Astrocyte (in vitro differentiated cells and primary cell): Measurements from ENCODE around the gene VCAM1. TPM values are rescaled to one million over a fixed set of nuclear protein-coding genes. Genes with fewer than 3 reads are reported as not detected.
"Not testable (repeated sequence)": the region's sequence is repeated elsewhere in the genome, so short reads cannot be mapped to it uniquely, and the experiment has no call there.

ENCODE experiments used
- DNase-seq: peaks from one replicate; pipeline ENCODE4 v3.0.0-alpha.2; 2010; ENCODE audit warnings: low read depth
- FAIRE-seq: peaks from 2 replicates; lab custom pipeline; 2011; peaks lifted over from hg19 to GRCh38; lab: Jason Lieb, UNC
- H2AFZ ChIP-seq: 2 replicates; pipeline ENCODE4 v1.6.0; 2012; ENCODE audit warnings: low read depth, low read length, inconsistent platforms
- H3K27ac ChIP-seq: 2 replicates; pipeline ENCODE4 v1.5.1; 2011; ENCODE audit warnings: low read depth, low read length, inconsistent platforms
- H3K27me3 ChIP-seq: 2 replicates; pipeline ENCODE4 v1.6.0; 2011; ENCODE audit warnings: low read length, inconsistent platforms; ENCODE audit not compliant: insufficient read depth
- H3K36me3 ChIP-seq: 2 replicates; pipeline ENCODE4 v1.5.1; 2011; ENCODE audit warnings: low read length, inconsistent platforms; ENCODE audit not compliant: insufficient read depth
- H3K4me1 ChIP-seq: 2 replicates; pipeline ENCODE4 v1.5.1; 2011; ENCODE audit warnings: low read length, inconsistent platforms; ENCODE audit not compliant: insufficient read depth
- H3K4me2 ChIP-seq: 2 replicates; pipeline ENCODE4 v1.6.0; 2012; ENCODE audit warnings: low read length, inconsistent platforms
- H3K4me3 ChIP-seq: 2 replicates; pipeline ENCODE4 v1.5.1; 2011; ENCODE audit warnings: low read depth, mild to moderate bottlenecking, low read length, inconsistent platforms; ENCODE audit not compliant: insufficient read depth
- H3K79me2 ChIP-seq: 2 replicates; pipeline ENCODE4 v1.6.0; 2012; ENCODE audit warnings: mild to moderate bottlenecking, low read length, inconsistent platforms; ENCODE audit not compliant: insufficient read depth
- H3K9ac ChIP-seq: 2 replicates; pipeline ENCODE4 v1.6.0; 2012; ENCODE audit warnings: mild to moderate bottlenecking, low read length, inconsistent platforms
- H3K9me3 ChIP-seq: 2 replicates; pipeline ENCODE4 v1.5.1; 2012; ENCODE audit warnings: low read depth, mild to moderate bottlenecking, low read length, inconsistent platforms; ENCODE audit not compliant: insufficient read depth
- H4K20me1 ChIP-seq: 2 replicates; pipeline ENCODE4 v1.6.0; 2012; ENCODE audit warnings: low read length, inconsistent platforms; ENCODE audit not compliant: insufficient read depth
- H3K27ac Mint-ChIP-seq: one replicate; pipeline ENCODE4 v1.8.0; 2021; ENCODE audit warnings: mild to moderate bottlenecking, mixed read lengths; ENCODE audit not compliant: unreplicated experiment
- H3K27me3 Mint-ChIP-seq: one replicate; pipeline ENCODE4 v1.8.0; 2021; ENCODE audit warnings: low read depth, mixed read lengths; ENCODE audit not compliant: unreplicated experiment
- H3K36me3 Mint-ChIP-seq: one replicate; pipeline ENCODE4 v1.8.0; 2021; ENCODE audit warnings: low read depth, mixed read lengths; ENCODE audit not compliant: unreplicated experiment
- H3K4me1 Mint-ChIP-seq: one replicate; pipeline ENCODE4 v1.8.0; 2021; ENCODE audit warnings: low read depth, mixed read lengths; ENCODE audit not compliant: unreplicated experiment
- H3K4me3 Mint-ChIP-seq: one replicate; pipeline ENCODE4 v1.8.0; 2021; ENCODE audit warnings: mild to moderate bottlenecking, moderate library complexity, mixed read lengths; ENCODE audit not compliant: unreplicated experiment
- H3K9me3 Mint-ChIP-seq: one replicate; pipeline ENCODE4 v1.8.0; 2021; ENCODE audit warnings: mild to moderate bottlenecking, mixed read lengths; ENCODE audit not compliant: unreplicated experiment
- CTCF ChIP-seq: IDR thresholded peaks from 2 replicates; pipeline ENCODE4 v1.5.1; 2011; ENCODE audit warnings: low read depth, mild to moderate bottlenecking, inconsistent platforms, low read length, moderate library complexity; ENCODE audit not compliant: insufficient read depth
- EZH2 ChIP-seq: IDR thresholded peaks from 2 replicates; pipeline ENCODE4 v1.6.1; 2012; ENCODE audit warnings: mild to moderate bottlenecking, low read length, inconsistent platforms; ENCODE audit not compliant: insufficient read depth
- total RNA-seq: library from RNA; stranded (reverse); gene quantifications from 2 replicates; pipeline ENCODE4 v1.2.1, GENCODE V29; 2021

The VCAM1 gene
- total RNA-seq, 1 donor from 2014 or later = 3.2 TPM

- no peak overlapping the region for H3K4me3 Mint-ChIP-seq
- Histone ChIP-seq H3K9ac (no peak overlapping the region), H3K9me3 (no peaks in the 10 kb centered on the region), H3K4me3 (no peak overlapping the region), H3K27me3 (no peaks in the 10 kb centered on the region), H2AFZ (no peak overlapping the region), H3K36me3 (no peaks in the 10 kb centered on the region), H3K4me1 (peaks cover 8% of the 10 kb centered on the region), H3K4me2 (no peak overlapping the region), H4K20me1 (no peaks in the 10 kb centered on the region), H3K27ac (no peak overlapping the region), H3K79me2 (no peaks in the 10 kb centered on the region)
- TF ChIP-seq EZH2 = no peak
- TF ChIP-seq CTCF = no peak
- H3K36me3 Mint-ChIP-seq = no peaks in the 10 kb centered on the region
- H3K9me3 Mint-ChIP-seq = peaks cover 8% of the 10 kb centered on the region
- H3K27ac Mint-ChIP-seq = no peak overlapping the region
- DNase-seq (no peak), FAIRE-seq (no peak)
- no peaks in the 10 kb centered on the region for H3K27me3 Mint-ChIP-seq
- H3K4me1 Mint-ChIP-seq = peaks cover 16% of the 10 kb centered on the region
Measured at GRCh38 chr1:100710906-100711682, 8.4 kb upstream of the VCAM1 start.

- Mint-ChIP-seq H3K4me1 (peaks cover 13% of the 10 kb centered on the region), H3K27ac (peak overlapping the region; percentile 58)
- not testable (repeated sequence) for H4K20me1 ChIP-seq, H3K9me3 Mint-ChIP-seq, H3K4me1 ChIP-seq, H3K36me3 Mint-ChIP-seq, H3K27me3 Mint-ChIP-seq, H3K9me3 ChIP-seq, H3K9ac ChIP-seq, H3K79me2 ChIP-seq, H3K27ac ChIP-seq, H2AFZ ChIP-seq, H3K4me3 Mint-ChIP-seq, FAIRE-seq, H3K36me3 ChIP-seq, H3K27me3 ChIP-seq, H3K4me3 ChIP-seq
- H3K4me2 ChIP-seq = peak overlapping the region; percentile 0
- DNase-seq = peak; percentile 80
Measured at GRCh38 chr1:100713027-100713426, 6.5 kb upstream of the VCAM1 start.

- H3K27ac ChIP-seq = no peak overlapping the region
- DNase-seq (no peak), FAIRE-seq (no peak)
- H3K79me2 ChIP-seq = no peaks in the 10 kb centered on the region
- H3K36me3 Mint-ChIP-seq = no peaks in the 10 kb centered on the region
- peaks cover under 1% of the 10 kb centered on the region for H3K4me1 ChIP-seq
- H3K4me2 ChIP-seq = peak overlapping the region; percentile 0
- no peaks in the 10 kb centered on the region for H3K27me3 Mint-ChIP-seq
- H3K36me3 ChIP-seq = no peaks in the 10 kb centered on the region
- no peak overlapping the region for H2AFZ ChIP-seq
- H3K4me3 ChIP-seq = no peak overlapping the region
- no peaks in the 10 kb centered on the region for H4K20me1 ChIP-seq
- H3K4me1 Mint-ChIP-seq = peaks cover 13% of the 10 kb centered on the region
- H3K27me3 ChIP-seq = no peaks in the 10 kb centered on the region
- no peak overlapping the region for H3K27ac Mint-ChIP-seq
- H3K9me3 Mint-ChIP-seq = peaks cover 8% of the 10 kb centered on the region
- no peak overlapping the region for H3K4me3 Mint-ChIP-seq
- H3K9ac ChIP-seq = no peak overlapping the region
- H3K9me3 ChIP-seq = no peaks in the 10 kb centered on the region
- no peak for TF ChIP-seq CTCF
- TF ChIP-seq EZH2 = no peak
Measured at GRCh38 chr1:100713626-100714025, 5.9 kb upstream of the VCAM1 start.
